PC-3 (cell line): ENCODE data around the gene GADD45B. TPM values are rescaled to one million over a fixed set of nuclear protein-coding genes. Genes with fewer than 3 reads are reported as not detected.

Source experiments
- ATAC-seq: fragments of 200-7000 bp; cut with Tn5 transposase; 2 replicates; pipeline ENCODE4 v1.9.1; 2020; ENCODE audit warnings: mild to moderate bottlenecking, moderate library complexity
- BruUV-seq: library from RNA; stranded (reverse); fragments of 400-500 nt; replicated peaks from 2 replicates; lab custom pipeline; 2021; lab: Mats Ljungman, UMichigan
- CTCF ChIA-PET: fragments of 300-600 bp; sonication (Branson Sonifier 250); formaldehyde crosslinking; loops from one replicate; lab custom pipeline; 2022; ENCODE audit warnings: antibody characterized with exemption; lab: Charles Lee
- POLR2A ChIA-PET: fragments of 300-600 bp; sonication (Branson Sonifier 250); formaldehyde crosslinking; loops from one replicate; lab custom pipeline; 2022; ENCODE audit warnings: antibody characterized with exemption; ENCODE audit not compliant: unreplicated experiment; lab: Charles Lee
- DNase-seq: peaks from one replicate; pipeline ENCODE4 v3.0.0-alpha.2; 2015
- H2AFZ ChIP-seq: fragments of 300-600 bp; sonication (generic); 2 replicates; pipeline ENCODE4 v1.6.0; 2016; ENCODE audit warnings: antibody characterized with exemption, low read length
- H3F3A ChIP-seq: fragments of 300-600 bp; sonication (generic); one replicate; pipeline ENCODE4 v1.6.0; 2017; ENCODE audit warnings: antibody characterized with exemption, low read length, control low read depth, mild to moderate bottlenecking; ENCODE audit not compliant: unreplicated experiment
- H3K27ac ChIP-seq: fragments of 300-600 bp; sonication (generic); 2 replicates; pipeline ENCODE4 v1.5.1; 2016; ENCODE audit warnings: mild to moderate bottlenecking, low read length
- H3K27me3 ChIP-seq: fragments of 300-600 bp; sonication (generic); 2 replicates; pipeline ENCODE4 v1.6.1; 2016; ENCODE audit warnings: low read length, mixed read lengths
- H3K36me3 ChIP-seq: fragments of 300-600 bp; sonication (generic); 2 replicates; pipeline ENCODE4 v1.6.1; 2016; ENCODE audit warnings: low read depth, mixed run types, low read length, mixed read lengths
- H3K4me1 ChIP-seq: fragments of 300-600 bp; sonication (generic); 2 replicates; pipeline ENCODE4 v1.5.1; 2016; ENCODE audit warnings: low read length; ENCODE audit not compliant: insufficient read depth
- H3K4me2 ChIP-seq: fragments of 300-600 bp; sonication (generic); 2 replicates; pipeline ENCODE4 v1.6.0; 2016; ENCODE audit warnings: low read length
- H3K4me3 ChIP-seq: fragments of 300-600 bp; sonication (generic); 2 replicates; pipeline ENCODE4 v1.5.1; 2016; ENCODE audit warnings: mild to moderate bottlenecking, low read length, mixed read lengths
- H3K79me2 ChIP-seq: fragments of 300-600 bp; sonication (generic); 2 replicates; pipeline ENCODE4 v1.6.1; 2017; ENCODE audit warnings: low read length, mixed read lengths
- H3K9ac ChIP-seq: fragments of 300-600 bp; sonication (generic); 2 replicates; pipeline ENCODE4 v1.6.0; 2016; ENCODE audit warnings: mild to moderate bottlenecking, low read length
- H3K9me2 ChIP-seq: fragments of 300-600 bp; sonication (generic); replicated peaks from 2 replicates; pipeline ENCODE4 v1.6.1; 2016; ENCODE audit warnings: mixed run types, low read length, mixed read lengths
- H3K9me3 ChIP-seq: fragments of 300-600 bp; sonication (generic); 2 replicates; pipeline ENCODE4 v1.6.1; 2016; ENCODE audit warnings: low read length, mixed read lengths
- H4K20me1 ChIP-seq: fragments of 300-600 bp; sonication (generic); 2 replicates; pipeline ENCODE4 v1.6.1; 2016; ENCODE audit warnings: low read length, mixed read lengths
- CTCF ChIP-seq: fragments of 300-600 bp; sonication (generic); conservative IDR thresholded peaks from 2 replicates; pipeline ENCODE4 v1.5.1; 2017; ENCODE audit warnings: antibody characterized with exemption, low read depth, mild to moderate bottlenecking, low read length
- EZH2 ChIP-seq: fragments of 300-600 bp; sonication (generic); IDR thresholded peaks from one replicate; pipeline ENCODE4 v1.6.1; 2017; ENCODE audit warnings: antibody characterized with exemption, mild to moderate bottlenecking, low read length; ENCODE audit not compliant: unreplicated experiment
- EZH2phosphoT487 ChIP-seq: fragments of 300-600 bp; sonication (generic); IDR thresholded peaks from 2 replicates; pipeline ENCODE4 v1.6.1; 2018; ENCODE audit warnings: mild to moderate bottlenecking, antibody characterized with exemption, low read length, borderline replicate concordance
- intact Hi-C: fragments of 100-400 bp; cut with micrococcal nuclease; formaldehyde crosslinking; loops from 2 replicates; pipeline ENCODE4 v1.9.0; 2023
- total RNA-seq: library from RNA; depleted of rRNA; stranded (reverse); fragments of >200 nt; gene quantifications from 2 replicates; pipeline ENCODE4 v1.2.3, GENCODE V29; 2014

The GADD45B gene
- total RNA-seq, 1 experiment from 2014 or later, result 137 TPM

DNA sequence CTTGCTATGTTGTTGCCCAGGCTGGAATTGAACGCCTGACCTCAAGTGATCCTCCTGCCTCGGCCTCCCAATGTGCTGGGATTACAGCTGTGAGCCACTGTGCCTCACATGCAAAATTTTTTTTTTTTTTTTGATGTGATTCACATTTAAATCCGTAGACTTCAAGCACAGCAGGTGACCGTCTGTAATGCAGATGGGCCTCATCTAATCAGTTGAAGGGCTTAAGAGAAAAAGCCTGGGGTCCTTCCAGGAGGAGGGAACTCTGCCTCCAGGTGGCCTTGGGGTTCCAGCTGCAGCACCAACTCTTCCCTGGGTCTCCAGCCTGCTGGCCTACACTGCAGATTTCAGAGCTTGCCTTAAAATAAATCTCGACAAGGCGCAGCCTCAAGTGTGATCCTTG is 43.6 kb downstream of the GADD45B start:
- no peaks in the 10 kb centered on the region for H3K9me2 ChIP-seq
- no peak overlapping the region for H3K9ac ChIP-seq
- peaks cover 4% of the 10 kb centered on the region for H3K4me1 ChIP-seq
- H3K79me2 ChIP-seq, result no peaks in the 10 kb centered on the region
- no peak overlapping the region for H3K4me3 ChIP-seq
- ATAC-seq (no peak), DNase-seq (no peak)
- H3K9me3 ChIP-seq, result no peaks in the 10 kb centered on the region
- BruUV-seq, result no TSS peak
- intact Hi-C loops, result no loop called here
- H2AFZ ChIP-seq, result no peak overlapping the region
- H3K36me3 ChIP-seq, result no peaks in the 10 kb centered on the region
- H3K27me3 ChIP-seq, result no peaks in the 10 kb centered on the region
- H3K27ac ChIP-seq, result no peak overlapping the region
- POLR2A ChIA-PET, result no interaction called here
- no peaks in the 10 kb centered on the region for H3F3A ChIP-seq
- TF ChIP-seq EZH2phosphoT487, result no peak
- TF ChIP-seq EZH2, result no peak
- no peak for TF ChIP-seq CTCF
- CTCF ChIA-PET, result interaction anchor here (0.7 kb wide), 1 partner anchor 33 kb away, joined by 6 read pairs; no protein-coding TSS in a partner anchor
- H3K4me2 ChIP-seq, result no peak overlapping the region
- H4K20me1 ChIP-seq, result no peaks in the 10 kb centered on the region

DNA sequence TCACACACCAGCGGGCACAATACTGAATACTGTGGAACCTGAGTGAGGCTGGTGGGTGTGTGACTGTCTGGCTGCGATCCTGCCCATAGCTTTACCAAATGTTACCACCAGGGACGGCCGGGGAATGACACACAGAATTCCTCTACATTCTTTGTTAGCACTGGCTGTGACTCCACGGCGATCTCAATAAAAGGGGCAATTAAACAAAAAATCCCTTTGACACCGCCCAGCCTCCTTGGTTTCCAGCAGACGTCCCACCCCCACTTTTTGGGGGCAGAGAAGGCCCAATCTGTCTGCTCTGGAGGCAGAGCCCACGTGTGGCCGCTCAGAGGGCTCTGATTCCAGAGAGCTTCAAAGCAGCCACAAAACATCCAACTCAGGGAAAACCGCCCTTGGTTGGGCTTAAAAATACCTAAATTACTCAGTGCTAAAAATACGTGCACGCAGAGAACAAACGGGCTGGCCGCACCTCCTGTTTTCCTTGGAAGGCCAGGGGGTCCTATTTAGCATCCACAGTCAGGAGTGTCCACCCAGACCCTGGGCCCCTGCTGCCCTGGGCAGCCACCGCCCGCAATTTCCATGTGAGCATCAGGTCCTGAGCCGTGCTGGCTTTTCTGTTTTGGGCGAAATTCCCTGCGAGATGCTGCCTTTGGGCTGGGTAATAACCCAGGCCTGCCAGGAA is 47.8 kb downstream of the GADD45B start:
- Histone ChIP-seq H3F3A (no peaks in the 10 kb centered on the region), H3K27me3 (no peaks in the 10 kb centered on the region), H3K79me2 (no peaks in the 10 kb centered on the region), H3K9ac (no peak overlapping the region), H3K9me3 (no peaks in the 10 kb centered on the region), H4K20me1 (no peaks in the 10 kb centered on the region), H3K27ac (no peak overlapping the region), H3K4me2 (no peak overlapping the region), H3K36me3 (no peaks in the 10 kb centered on the region), H3K9me2 (no peaks in the 10 kb centered on the region), H3K4me1 (peaks cover 17% of the 10 kb centered on the region), H3K4me3 (no peak overlapping the region), H2AFZ (no peak overlapping the region)
- POLR2A ChIA-PET, result no interaction called here
- no TSS peak for BruUV-seq
- intact Hi-C loops, result loop anchor here (2.0 kb wide), 1 partner anchor 19 kb away; no protein-coding TSS in a partner anchor
- DNase-seq (no peak), ATAC-seq (no peak)
- TF ChIP-seq EZH2, result no peak
- TF ChIP-seq EZH2phosphoT487, result no peak
- TF ChIP-seq CTCF, result no peak
- CTCF ChIA-PET, result no interaction called here

DNA sequence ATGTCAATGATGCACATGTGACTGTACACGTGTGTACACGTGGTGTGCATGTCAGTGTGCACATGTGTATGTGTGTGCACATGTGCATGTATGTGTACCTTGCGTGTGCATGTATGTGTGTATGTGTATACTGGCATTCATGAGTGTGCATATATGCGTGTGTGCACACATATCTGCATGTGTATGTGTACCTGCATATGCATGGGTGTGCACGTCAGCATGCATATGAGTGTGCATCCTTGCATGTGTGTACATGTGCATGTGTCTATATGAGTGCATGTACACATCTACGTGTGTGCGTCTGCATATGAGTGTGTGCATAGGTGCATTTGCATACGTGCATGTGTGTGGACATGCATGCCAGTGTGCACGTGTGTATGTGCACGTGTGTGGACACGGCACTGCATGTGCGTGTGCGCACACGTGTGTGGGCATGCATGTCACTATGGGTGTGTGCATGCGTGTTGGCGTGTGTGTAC is 48.5 kb downstream of the GADD45B start:
- Histone ChIP-seq H2AFZ (no peak overlapping the region), H3F3A (no peaks in the 10 kb centered on the region), H3K79me2 (no peaks in the 10 kb centered on the region), H3K9me2 (no peaks in the 10 kb centered on the region), H3K27ac (no peak overlapping the region; the same call in 1 of the 2 replicates), H3K27me3 (no peaks in the 10 kb centered on the region), H3K4me2 (peak overlapping the region; percentile 79), H3K4me3 (peak overlapping the region; percentile 62; the same call in 1 of the 2 replicates), H3K4me1 (peaks cover 21% of the 10 kb centered on the region), H4K20me1 (no peaks in the 10 kb centered on the region), H3K9ac (no peak overlapping the region), H3K9me3 (no peaks in the 10 kb centered on the region), H3K36me3 (no peaks in the 10 kb centered on the region)
- CTCF ChIA-PET, result no interaction called here
- no peak for DNase-seq
- POLR2A ChIA-PET, result no interaction called here
- no peak for ATAC-seq
- intact Hi-C loops, result loop anchor here (2.0 kb wide), 1 partner anchor 18 kb away; no protein-coding TSS in a partner anchor
- no TSS peak for BruUV-seq
- TF ChIP-seq EZH2phosphoT487 (no peak), EZH2 (no peak), CTCF (no peak)
